Stimulated activated CD8-positive, alpha-beta memory T cell treated with anti-CD3 and anti-CD28 coated beads, Interleukin-12 subunit alpha, Interleukin-12 subunit beta, amount 100 ng/mL, for 1 hour (primary cell): ENCODE data around the gene IDUA.

Experiments
- DNase-seq: peaks from one replicate; pipeline ENCODE4 v3.0.0-alpha.2; 2020; ENCODE audit warnings: low read depth

Gene IDUA

GRCh38 chr4:956531-957230 lies 30.2 kb upstream of the IDUA start:
- DNase-seq = no peak

GRCh38 chr4:957231-957580 lies 29.6 kb upstream of the IDUA start:
- no peak for DNase-seq

- DNase-seq = no peak
Observed at GRCh38 chr4:957581-958313, 29.1 kb upstream of the IDUA start.

GRCh38 chr4:958314-958665 lies 28.6 kb upstream of the IDUA start:
- no peak for DNase-seq

- DNase-seq = no peak
Observed at GRCh38 chr4:958696-959337, 28.0 kb upstream of the IDUA start.

GRCh38 chr4:959338-960139 lies 27.3 kb upstream of the IDUA start:
- DNase-seq = no peak

- DNase-seq = no peak
Observed at GRCh38 chr4:960140-960635, 26.7 kb upstream of the IDUA start.

- no peak for DNase-seq
Observed at GRCh38 chr4:960636-961350, 26.1 kb upstream of the IDUA start.

GRCh38 chr4:961351-962230 lies 25.3 kb upstream of the IDUA start:
- no peak for DNase-seq

- DNase-seq = no peak
Observed at GRCh38 chr4:962231-963208, 24.3 kb upstream of the IDUA start.

- DNase-seq = no peak
Observed at GRCh38 chr4:963276-964225, 23.3 kb upstream of the IDUA start.

GRCh38 chr4:964346-965025 lies 22.4 kb upstream of the IDUA start:
- no peak for DNase-seq

- DNase-seq = no peak
Observed at GRCh38 chr4:965048-965765, 21.6 kb upstream of the IDUA start.

- no peak for DNase-seq
Observed at GRCh38 chr4:965766-966134, 21.1 kb upstream of the IDUA start.

- DNase-seq = no peak
Observed at GRCh38 chr4:966266-967112, 20.4 kb upstream of the IDUA start.
